Measurements from ENCODE around the gene RUNX2. TPM values are rescaled to one million over a fixed set of nuclear protein-coding genes. Genes with fewer than 3 reads are reported as not detected.

The RUNX2 gene
- total RNA-seq, 6 experiments from 2014 or later, result 7.4 to 12.7 (median 10.8) TPM

DNA sequence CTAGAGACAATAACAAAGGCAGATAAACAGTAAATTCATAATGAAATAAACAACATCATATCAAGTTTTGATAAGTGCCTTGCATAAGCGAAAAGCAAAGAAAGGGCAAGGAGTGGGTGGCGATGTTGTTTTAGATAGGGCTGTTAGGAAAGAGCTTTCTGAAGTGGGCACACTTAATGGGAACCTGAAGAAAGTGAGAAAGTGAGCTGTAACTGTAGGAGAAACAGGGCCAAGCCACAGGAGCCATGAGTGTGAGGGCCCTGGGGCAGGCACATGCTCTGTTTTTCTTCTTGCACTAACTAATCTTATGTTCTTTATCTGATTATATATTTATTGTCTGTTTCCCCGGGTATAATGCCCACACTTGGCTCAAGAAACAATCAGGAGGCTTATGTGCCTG lies 243.0 kb downstream of the RUNX2 start:
- Mint-ChIP-seq H3K27me3 (ENCODE audit: insufficient read depth) (no peaks in the 10 kb centered on the region; the same call in 1 of the 2 replicates), H3K27ac (no peak overlapping the region), H3K4me1 (ENCODE audit: low read depth) (0 out of 2 replicates have a peak, but pooled peaks cover 10% of the 10 kb centered on the region)

DNA sequence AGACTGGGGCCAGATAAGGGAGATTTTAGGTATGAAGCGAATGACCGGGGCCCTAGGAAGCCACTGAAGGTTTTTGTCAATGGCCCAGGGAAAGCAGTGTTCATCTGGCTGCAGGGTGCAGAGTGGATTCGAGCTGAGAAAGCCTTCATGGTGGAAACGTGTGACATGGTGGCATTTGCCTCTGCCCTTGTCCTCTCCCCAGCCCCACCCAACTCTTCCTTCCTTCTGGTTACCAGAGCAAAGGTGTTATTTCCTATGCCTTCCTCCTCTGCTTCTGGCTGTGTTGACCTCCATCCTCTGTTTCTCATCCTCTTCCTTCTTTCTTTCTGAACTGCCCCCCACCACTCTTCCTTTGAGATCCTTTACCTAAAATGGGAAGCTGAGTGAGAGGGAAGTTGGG lies 244.7 kb downstream of the RUNX2 start:
- H3K27me3 Mint-ChIP-seq (ENCODE audit: insufficient read depth), result no peaks in the 10 kb centered on the region; the same call in 1 of the 2 replicates
- peaks cover 17% of the 10 kb centered on the region for H3K4me1 Mint-ChIP-seq (ENCODE audit: low read depth)
- TF ChIP-seq, protein P1, sequence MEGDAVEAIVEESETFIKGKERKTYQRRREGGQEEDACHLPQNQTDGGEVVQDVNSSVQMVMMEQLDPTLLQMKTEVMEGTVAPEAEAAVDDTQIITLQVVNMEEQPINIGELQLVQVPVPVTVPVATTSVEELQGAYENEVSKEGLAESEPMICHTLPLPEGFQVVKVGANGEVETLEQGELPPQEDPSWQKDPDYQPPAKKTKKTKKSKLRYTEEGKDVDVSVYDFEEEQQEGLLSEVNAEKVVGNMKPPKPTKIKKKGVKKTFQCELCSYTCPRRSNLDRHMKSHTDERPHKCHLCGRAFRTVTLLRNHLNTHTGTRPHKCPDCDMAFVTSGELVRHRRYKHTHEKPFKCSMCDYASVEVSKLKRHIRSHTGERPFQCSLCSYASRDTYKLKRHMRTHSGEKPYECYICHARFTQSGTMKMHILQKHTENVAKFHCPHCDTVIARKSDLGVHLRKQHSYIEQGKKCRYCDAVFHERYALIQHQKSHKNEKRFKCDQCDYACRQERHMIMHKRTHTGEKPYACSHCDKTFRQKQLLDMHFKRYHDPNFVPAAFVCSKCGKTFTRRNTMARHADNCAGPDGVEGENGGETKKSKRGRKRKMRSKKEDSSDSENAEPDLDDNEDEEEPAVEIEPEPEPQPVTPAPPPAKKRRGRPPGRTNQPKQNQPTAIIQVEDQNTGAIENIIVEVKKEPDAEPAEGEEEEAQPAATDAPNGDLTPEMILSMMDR (IDR thresholded peaks at IDR 0.05), result no peak
- no peak for DNase-seq
- no peaks in the 10 kb centered on the region for H3K36me3 Mint-ChIP-seq (ENCODE audit: low read depth)
- no peak overlapping the region for H3K27ac Mint-ChIP-seq
- H3K9me3 Mint-ChIP-seq, result no peaks in the 10 kb centered on the region
- H3K4me3 Mint-ChIP-seq, result no peak overlapping the region

More for the DNA sequence above, 243.0 kb downstream of the RUNX2 start:
- Mint-ChIP-seq H3K36me3 (ENCODE audit: low read depth) (no peaks in the 10 kb centered on the region; the same call in 1 of the 2 replicates), H3K4me3 (no peak overlapping the region), H3K9me3 (no peaks in the 10 kb centered on the region)
- TF ChIP-seq, protein P1 (IDR thresholded peaks at IDR 0.05), result no peak
- DNase-seq, result no peak

DNA sequence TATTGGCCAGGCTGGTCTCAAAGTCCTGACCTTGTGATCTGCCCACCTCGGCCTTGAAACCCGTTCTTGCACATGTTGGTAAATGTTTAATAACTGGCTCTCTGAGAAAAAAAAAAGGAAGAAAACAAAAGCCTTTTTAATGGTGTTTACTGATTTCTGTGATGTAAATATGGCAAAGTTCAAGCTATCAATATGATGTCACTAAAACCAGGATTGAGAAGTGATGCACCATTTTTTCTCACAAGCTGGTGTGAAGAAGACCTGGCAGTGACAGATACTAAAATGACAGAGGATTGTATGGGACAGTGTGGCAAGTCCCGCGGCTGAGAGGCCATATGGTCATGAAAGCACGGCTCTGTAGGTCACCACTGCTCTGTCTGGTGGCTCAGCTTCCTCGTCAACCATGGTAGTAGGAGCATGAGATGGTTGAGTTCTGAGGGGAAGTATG lies 245.9 kb downstream of the RUNX2 start:
- H3K36me3 Mint-ChIP-seq (ENCODE audit: low read depth), result no peaks in the 10 kb centered on the region

DNA sequence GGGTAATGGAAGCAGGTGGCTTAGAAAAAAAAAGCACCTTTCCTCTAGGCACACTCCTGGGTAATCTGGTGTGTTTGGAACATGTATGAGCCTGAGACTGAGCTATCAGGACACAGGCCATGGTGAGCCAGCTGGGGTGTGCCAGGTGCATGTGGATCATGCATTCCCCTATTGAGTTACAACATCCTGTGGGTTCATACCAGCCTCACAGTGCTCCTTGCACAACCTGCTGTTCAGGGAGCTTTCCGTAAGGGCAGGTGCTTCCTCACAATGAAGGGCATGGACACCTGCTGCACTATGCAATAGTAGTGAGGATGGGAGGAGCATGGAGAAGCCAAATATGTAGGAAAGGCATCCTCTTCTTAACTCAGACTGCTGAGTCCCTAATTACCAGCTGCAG lies 246.8 kb downstream of the RUNX2 start:
- Mint-ChIP-seq H3K36me3 (ENCODE audit: low read depth) (no peaks in the 10 kb centered on the region), H3K27ac (no peak overlapping the region), H3K4me1 (ENCODE audit: low read depth) (peaks cover 17% of the 10 kb centered on the region), H3K27me3 (ENCODE audit: insufficient read depth) (no peaks in the 10 kb centered on the region; the same call in 1 of the 2 replicates), H3K4me3 (no peak overlapping the region), H3K9me3 (no peaks in the 10 kb centered on the region)
- DNase-seq, result no peak
- TF ChIP-seq, protein P1 (IDR thresholded peaks at IDR 0.05), result no peak

More for the DNA sequence above, 245.9 kb downstream of the RUNX2 start:
- Mint-ChIP-seq H3K27ac (no peak overlapping the region), H3K4me1 (ENCODE audit: low read depth) (peaks cover 26% of the 10 kb centered on the region), H3K9me3 (no peaks in the 10 kb centered on the region), H3K4me3 (no peak overlapping the region), H3K27me3 (ENCODE audit: insufficient read depth) (no peaks in the 10 kb centered on the region; the same call in 1 of the 2 replicates)
- DNase-seq, result no peak
- TF ChIP-seq, protein P1 (IDR thresholded peaks at IDR 0.05), result no peak

DNA sequence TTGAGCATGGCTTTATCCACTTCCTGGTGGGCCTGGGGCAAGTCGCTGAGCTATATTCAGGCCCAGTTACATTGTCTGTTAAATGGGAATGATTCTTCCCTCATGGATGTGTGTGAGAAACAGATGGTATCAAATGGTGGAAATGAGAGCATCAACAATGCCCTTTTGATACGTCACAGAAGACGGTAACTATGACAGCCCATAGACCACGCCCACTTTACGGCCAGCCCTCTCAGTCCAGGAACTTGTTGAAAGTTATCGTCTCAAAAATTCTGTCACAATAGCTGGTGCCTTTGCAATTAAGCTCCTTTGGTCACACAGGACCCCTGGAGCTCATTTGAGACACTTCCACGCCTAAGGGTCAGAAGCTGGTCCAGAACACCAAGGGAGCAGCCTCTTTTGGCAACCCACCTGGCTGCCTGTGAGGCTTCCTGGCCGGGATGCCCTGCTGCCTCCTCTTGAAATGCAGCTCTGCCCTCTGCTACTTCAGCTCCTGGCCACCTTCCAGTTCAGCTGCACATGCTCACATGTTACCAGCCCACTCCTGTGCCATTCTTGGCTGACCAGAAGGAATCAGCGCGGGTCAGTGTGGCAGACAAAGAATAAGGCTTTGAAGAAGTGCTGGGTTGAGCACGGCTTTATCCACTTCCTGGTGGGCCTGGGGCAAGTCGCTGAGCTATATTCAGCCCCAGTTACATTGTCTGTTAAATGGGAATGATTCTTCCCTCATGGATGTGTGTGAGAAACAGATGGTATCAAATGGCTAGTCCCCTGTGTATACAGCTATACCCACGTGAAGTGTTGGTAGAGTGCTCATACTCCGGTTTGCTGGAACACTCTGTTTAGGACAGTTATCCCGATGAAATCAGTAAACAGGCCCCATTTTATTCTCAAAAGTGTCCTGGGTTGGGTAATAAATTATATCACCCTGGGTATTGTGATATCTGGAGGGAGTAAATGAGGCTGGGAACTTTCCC lies 248.8 kb downstream of the RUNX2 start:
- DNase-seq, result no peak
- Mint-ChIP-seq H3K4me3 (peak overlapping the region; percentile 56; the same call in 1 of the 2 replicates), H3K4me1 (ENCODE audit: low read depth) (peaks cover 17% of the 10 kb centered on the region), H3K27ac (peak overlapping the region; percentile 17; the same call in 1 of the 2 replicates), H3K9me3 (peaks cover 6% of the 10 kb centered on the region; the same call in 1 of the 2 replicates), H3K27me3 (ENCODE audit: insufficient read depth) (no peaks in the 10 kb centered on the region; the same call in 1 of the 2 replicates), H3K36me3 (ENCODE audit: low read depth) (peaks cover 8% of the 10 kb centered on the region)
- TF ChIP-seq, protein P1 (IDR thresholded peaks at IDR 0.05), result no peak

Measured in HFFc6 (cell line).